Skin epidermis (tissue), 12 donors: Measurements from ENCODE around the gene PTPN6.
"Not testable (repeated sequence)": the region's sequence is repeated elsewhere in the genome, so short reads cannot be mapped to it uniquely, and the experiment has no call there.

Experiments used
- H3K27ac ChIP-seq, 21 experiments: fragments of 200-600 bp; sonication (generic) in 11 of 21; one replicate each; pipeline ENCODE4 v1.5.0; 2020; ENCODE audit warnings: mild to moderate bottlenecking in 3 of 21, inconsistent platforms in 2 of 21, moderate library complexity in 2 of 21
- H3K4me3 ChIP-seq, 7 experiments: fragments of 200-600 bp; sonication (generic) in 2 of 7; one replicate each; pipeline ENCODE4 v1.5.0; 2020; ENCODE audit warnings: inconsistent platforms in 2 of 7, mild to moderate bottlenecking in 2 of 7, moderate library complexity in 1 of 7

Gene PTPN6

DNA sequence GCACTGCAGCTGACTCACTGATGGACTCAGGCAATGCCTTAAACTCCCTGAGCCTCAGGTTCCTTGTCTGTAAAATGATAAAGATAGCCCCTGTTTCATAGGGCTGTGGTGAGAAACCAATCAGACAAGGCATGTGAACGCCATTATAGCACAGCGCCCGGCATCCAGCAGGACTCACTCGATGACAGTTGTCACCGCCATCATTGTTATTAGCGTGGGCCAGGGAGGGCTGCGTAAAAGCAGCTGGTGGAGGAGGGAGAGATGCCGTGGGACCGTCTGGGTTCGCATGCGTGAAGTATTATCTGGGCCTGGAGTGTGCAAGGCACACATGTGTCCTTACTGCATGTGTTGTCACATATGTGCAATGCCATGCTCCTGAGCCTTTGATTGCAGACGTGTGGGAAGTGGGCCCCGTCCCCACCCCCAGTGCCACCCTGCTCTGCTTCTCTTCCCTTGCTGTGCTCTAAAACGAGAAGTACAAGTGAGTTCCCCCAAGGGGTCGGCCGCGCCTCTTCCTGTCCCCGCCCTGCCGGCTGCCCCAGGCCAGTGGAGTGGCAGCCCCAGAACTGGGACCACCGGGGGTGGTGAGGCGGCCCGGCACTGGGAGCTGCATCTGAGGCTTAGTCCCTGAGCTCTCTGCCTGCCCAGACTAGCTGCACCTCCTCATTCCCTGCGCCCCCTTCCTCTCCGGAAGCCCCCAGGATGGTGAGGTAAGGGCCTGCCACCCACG lies at the start of gene PTPN6:
Gene PTPN6 (plus strand): TSS at position 546 of the 730 bp plus-strand sequence. CDS start 157 bp downstream, at position 703.
- H3K4me3 ChIP-seq, result peak within 1 kb of the TSS; percentile 30 to 50 (median 45)
- H3K27ac ChIP-seq, result peak within 1 kb of the TSS; percentile 28 to 99 (median 88)

DNA sequence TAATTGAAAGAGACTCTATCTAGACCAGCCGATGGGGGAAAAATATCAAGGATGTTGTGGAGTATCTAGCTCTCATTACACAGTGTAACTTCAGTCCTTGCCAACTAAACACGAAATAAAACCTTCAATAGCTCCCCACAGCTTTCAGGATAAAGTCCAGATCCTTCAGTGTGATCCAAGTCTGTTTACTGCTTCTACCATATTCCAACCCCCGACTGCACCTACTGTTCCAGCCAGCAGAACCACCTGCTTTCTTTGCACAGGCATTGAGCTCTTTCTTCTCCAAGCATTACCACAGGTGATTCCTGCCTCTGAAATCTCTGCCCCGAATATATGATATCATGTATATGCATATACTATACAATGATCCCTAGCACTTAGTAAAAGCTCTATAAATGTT lies 48.7 kb upstream of the PTPN6 start:
- Histone ChIP-seq H3K4me3 (no peak overlapping the region), H3K27ac (no peak overlapping the region)

DNA sequence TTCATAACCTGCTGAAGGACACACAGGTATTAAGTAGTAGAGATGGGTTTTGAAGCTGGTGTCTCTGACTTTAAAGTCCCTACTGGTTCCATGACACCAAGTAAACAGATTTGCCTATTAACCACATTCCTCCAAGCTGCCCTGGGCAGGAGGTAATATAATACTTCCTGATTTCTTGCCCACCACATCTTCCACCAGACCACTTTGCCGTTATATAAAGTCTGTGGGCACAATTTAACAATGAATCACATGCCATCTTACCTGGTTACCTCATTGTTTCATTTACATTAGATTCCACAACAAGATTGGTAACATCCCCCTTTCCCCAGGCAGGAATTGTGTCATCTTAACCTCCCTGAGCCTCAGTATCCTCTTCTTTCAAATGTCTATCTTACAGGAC lies 47.4 kb upstream of the PTPN6 start:
- Histone ChIP-seq H3K4me3 (no peak overlapping the region), H3K27ac (peak overlapping the region in 3 of 21 experiments; percentile 84 to 88 (median 86))

DNA sequence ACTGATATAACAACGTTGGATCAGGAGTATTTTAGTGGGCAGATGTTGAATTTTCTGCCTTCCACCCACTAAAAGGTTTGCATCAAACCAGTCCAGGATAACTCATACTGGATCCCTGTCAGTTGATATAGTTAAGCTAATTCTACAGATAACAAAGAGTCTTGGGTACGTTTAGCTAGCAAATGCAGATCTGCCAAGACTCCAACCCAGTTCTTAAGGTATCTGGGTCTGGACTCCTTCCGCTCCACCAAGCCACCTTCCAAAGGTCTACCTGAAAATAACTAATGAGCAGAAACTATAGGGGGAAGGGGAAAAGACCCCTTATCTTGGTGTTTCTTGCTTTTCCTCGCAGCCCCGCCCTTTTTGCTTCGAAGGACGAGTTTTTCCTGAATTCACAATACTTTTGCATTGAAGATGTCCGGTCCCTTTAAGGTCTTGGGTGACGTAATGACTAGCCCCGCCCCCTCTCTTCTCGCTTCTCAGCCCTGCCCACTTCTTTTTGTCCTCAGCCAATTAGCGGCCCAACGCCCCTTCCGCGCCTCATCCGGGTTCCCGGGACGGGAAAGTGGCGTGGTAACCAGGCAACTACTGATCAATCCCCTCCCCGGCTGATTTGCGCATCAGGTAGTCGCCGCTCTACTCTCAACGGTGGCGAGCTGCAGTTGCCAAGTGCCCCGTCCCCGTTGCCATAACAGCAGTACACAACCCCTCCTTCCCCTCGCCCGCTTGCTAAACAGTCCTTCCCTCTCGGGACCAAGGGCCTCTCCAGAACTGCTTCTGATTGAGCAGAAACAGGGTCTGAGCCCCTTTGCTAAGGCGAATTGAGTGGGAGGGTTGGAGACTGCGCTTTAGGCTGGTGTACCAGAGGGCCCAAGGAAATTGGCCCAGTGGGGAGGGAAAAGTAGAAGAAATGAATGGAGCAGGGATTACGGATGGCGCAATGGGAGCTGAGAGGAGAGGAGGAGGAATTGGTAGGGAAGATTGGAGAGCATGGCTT lies 46.6 kb upstream of the PTPN6 start, which contains the start of gene LRRC23:
Gene LRRC23 (plus strand): TSS at position 543 of the 997 bp plus-strand sequence. CDS start 812 bp downstream, outside the sequence.
- Histone ChIP-seq H3K4me3 (peak within 1 kb of the TSS; percentile 52 to 70 (median 60)), H3K27ac (peak within 1 kb of the TSS in 20 of 21 experiments; percentile 30 to 88 (median 79))

DNA sequence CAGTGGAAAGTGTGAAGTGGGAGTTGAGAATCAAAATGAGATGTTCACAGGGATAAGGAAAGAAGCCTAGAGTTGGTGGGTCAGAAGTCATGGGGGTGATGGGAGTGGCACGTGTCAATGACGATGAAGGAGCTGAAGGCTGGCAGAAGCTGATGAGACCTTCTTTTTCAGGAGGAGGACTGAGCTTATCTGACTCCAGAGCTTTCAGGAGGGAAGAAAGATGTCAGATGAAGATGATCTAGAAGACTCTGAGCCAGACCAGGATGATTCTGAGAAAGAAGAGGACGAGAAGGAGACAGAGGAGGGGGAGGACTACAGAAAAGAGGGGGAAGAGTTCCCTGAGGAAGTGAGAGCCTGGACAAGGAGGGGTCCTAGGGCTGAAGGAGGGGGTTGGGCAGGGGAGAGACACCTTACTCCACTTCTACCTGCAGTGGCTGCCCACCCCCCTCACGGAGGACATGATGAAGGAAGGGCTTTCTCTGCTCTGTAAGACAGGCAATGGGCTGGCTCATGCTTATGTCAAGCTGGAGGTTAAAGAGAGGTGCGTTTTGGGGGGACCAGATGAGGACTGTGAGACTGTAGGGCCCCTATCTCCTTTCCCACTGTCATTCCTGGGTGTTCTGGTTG lies 45.6 kb upstream of the PTPN6 start:
- Histone ChIP-seq H3K4me3 (peak overlapping the region in 5 of 7 experiments; percentile 56 to 70 (median 66)), H3K27ac (peak overlapping the region in 16 of 21 experiments; percentile 68 to 88 (median 80))

DNA sequence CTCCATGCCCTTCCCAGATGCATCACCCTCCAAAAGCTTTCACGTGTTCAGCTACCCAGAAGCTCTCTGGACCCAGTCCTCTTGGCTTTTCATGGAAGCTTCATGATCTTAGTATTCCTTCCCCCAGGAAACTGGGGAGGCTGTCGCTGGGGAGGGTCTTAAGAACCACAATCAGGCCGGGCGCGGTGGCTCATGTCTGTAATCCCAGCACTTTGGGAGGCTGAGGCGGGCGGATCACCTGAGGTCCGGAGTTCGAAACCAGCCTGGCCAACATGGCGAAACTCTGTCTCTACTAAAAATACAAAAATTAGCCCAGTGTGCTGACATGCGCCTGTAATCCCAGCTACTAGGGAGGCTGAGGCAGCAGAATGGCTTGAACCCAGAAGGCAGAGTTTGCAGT lies 43.0 kb upstream of the PTPN6 start:
- not testable (repeated sequence) for H3K27ac ChIP-seq, H3K4me3 ChIP-seq

DNA sequence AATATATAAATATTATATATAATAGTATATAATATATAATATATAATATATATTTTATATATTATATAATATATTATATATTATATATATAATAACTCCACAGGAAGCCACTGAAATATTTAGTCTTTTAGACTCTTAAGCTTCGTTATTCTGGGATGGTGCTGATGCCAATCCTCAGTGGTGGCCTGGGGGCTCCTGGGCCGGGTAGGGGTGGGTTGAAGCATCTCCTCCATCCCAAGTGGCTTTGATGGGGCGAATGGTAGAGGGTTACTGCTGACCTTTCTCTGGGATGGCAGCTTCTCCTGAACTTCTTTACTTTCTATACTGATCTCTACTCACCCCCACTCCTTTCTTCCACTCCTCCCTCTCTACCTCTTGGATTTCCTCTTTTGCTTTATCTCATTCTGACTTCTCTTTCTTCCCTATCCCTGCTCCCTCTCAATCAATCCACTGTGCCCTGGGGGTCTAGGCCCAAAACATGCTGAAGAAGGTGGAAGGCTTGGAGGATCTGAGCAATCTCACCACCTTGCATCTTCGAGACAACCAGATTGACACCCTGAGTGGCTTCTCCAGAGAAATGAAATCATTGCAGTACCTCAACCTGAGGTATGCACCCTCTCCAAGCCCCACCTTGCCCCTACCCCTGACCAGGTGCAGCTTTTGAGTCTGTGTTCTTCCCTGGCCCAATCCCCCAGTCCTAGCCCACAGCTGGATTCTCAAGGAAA lies 41.6 kb upstream of the PTPN6 start:
- H3K27ac ChIP-seq, result no peak overlapping the region

DNA sequence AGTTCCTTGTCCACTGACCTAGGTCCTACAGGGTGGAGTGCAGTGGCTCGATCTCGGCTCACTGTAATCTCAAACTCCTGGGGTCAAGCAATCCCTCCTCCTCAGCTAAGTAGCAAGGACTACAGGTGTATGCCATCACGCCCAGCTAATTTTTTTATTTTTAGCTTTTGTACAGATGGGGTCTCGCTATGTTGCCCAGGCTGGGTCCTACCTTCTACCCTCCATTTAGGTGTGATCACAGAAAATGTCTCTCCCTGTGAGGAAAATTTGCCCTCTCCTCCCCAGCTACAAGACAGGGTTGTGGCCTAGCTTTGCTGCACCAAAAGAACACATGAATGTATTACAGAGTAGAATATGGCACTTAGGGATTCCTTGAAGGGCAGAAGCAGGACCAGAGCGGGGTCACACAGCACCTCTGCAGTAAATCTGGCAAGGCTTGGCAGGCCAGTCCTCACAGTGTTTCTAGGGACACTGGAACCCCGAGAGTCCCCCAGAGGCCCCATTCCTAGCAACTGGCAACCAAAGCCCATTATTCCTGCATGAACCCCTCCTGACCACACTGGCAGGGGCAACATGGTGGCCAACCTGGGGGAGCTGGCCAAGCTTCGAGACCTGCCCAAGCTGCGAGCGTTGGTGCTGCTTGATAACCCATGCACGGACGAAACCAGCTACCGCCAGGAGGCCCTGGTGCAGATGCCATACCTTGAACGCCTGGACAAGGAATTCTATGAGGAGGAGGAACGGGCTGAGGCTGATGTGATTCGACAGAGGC lies 38.8 kb upstream of the PTPN6 start:
- Histone ChIP-seq H3K4me3 (no peak overlapping the region), H3K27ac (no peak overlapping the region)

More for the DNA sequence above, 41.6 kb upstream of the PTPN6 start:
- H3K4me3 ChIP-seq, result no peak overlapping the region

DNA sequence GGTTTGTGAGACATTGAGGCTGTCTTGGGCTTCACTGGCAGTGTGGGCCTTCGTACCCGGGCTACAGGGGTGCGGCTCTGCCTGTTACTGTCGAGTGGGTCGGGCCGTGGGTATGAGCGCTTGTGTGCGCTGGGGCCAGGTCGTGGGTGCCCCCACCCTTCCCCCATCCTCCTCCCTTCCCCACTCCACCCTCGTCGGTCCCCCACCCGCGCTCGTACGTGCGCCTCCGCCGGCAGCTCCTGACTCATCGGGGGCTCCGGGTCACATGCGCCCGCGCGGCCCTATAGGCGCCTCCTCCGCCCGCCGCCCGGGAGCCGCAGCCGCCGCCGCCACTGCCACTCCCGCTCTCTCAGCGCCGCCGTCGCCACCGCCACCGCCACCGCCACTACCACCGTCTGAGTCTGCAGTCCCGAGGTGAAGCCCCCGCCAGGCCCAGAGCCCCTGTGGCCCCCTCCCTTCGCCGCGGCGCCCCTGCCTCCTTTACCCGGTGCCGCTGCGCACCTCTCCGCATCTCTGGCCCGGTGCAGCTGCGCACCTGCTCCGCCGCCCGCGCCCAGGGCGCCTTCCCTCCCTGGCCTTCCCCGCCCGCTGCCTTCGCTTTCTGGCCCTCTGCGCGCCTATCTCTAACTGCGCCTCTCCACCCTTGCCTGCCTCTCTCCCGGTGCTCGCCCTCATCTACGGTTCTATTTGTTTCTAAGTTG lies 36.8 kb upstream of the PTPN6 start, which contains the start of gene ENO2:
Gene ENO2 (plus strand): TSS at position 335 of the 701 bp plus-strand sequence. CDS start 1,253 bp downstream, outside the sequence.
- H3K4me3 ChIP-seq, result peak within 1 kb of the TSS; percentile 48 to 81 (median 62)
- H3K27ac ChIP-seq, result peak within 1 kb of the TSS in 19 of 21 experiments; percentile 18 to 91 (median 76)

DNA sequence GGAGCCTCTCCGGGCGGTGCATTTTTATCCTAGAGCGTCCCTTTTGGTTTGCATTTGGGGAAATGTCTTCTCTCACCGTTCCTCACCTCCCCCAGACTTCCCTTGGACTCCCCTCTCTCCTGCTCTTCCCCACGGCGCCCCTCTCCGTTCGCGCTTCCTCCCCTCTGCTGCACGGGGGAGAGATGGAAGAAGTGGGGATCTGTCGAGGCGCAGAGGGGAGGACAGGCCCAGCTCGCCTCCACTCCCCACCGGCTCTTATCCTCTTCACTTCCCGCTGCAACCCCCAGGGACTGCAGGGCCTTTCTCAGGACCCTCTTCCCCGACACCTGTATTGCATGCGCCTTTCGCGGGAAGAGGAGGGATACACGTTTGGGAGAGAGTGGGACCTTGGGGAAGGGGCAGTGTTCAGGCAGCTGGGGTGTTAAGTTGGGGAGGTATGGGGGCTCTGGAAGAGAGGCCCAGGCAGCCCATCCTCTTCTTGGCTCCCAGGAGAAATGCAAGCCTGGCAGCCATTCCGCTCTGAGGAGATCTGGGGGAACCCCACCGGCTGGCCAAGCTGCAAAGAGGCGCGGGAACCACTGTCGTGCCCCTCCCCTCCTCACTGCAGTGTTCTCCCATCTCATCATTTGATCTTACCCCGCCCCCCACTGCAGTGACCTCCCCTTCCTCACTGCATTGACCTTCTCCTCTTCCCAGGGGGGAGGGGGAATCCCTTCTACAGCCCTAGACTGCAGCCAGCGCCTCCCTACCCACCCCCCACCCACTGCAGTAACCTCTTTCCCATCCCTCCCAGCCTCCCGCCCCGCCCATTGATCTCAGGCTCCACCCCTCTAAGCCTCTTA lies 36.0 kb upstream of the PTPN6 start:
- Histone ChIP-seq H3K4me3 (peak overlapping the region; percentile 48 to 81 (median 62)), H3K27ac (peak overlapping the region in 18 of 21 experiments; percentile 18 to 91 (median 76))

DNA sequence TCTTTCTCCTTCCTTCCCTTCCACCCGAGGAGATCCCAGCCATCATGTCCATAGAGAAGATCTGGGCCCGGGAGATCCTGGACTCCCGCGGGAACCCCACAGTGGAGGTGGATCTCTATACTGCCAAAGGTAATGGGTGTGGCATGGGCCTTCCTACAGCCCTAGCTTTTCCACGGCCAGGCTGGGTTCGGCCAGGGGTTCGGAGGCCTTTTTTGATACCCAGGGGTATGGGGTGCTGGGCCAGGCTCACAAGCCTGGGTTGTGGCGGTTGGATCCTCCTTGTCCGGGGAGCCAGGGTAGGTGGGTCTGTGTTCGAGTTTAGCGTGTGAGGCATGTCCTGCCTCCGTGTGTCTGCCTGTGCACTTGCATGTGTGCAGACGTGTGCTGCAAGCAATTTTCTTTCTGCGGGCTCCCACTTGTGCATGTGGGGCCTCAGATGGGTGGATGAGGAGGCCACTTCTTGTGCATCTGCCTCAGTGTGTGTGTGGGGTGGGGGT lies 35.3 kb upstream of the PTPN6 start:
- Histone ChIP-seq H3K27ac (no peak overlapping the region), H3K4me3 (peak overlapping the region in 1 of 7 experiments; percentile 64)

DNA sequence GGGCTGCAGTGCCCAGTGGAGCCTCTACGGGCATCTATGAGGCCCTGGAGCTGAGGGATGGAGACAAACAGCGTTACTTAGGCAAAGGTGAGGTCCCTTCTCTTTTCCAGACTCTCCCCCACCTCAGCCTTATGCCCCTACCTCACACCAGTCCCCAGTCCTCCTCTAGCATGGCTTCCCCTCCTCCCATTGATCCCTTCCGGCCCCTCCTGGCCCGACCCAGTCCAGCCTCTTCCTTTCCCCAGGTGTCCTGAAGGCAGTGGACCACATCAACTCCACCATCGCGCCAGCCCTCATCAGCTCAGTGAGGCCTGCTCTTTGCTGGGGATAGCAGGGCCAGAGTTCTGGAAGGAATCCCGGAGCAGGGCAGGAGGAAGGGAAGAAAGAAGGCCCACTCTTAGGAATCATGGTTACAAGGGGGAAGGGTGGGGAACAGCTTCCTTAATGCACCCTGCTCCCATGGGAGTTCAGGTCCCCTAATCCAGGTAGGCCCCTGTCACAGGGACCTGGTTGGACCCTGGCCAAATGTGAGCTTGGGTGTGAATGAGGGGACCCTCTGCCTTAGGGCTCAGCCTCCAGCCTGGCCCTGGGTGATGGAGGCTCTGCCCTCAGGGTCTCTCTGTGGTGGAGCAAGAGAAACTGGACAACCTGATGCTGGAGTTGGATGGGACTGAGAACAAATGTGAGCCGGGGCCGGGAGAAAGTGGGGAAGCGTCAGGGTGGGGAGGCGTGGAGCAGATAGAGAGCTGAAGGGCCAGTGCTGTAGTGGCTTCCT lies 34.5 kb upstream of the PTPN6 start:
- Histone ChIP-seq H3K4me3 (no peak overlapping the region), H3K27ac (no peak overlapping the region)

DNA sequence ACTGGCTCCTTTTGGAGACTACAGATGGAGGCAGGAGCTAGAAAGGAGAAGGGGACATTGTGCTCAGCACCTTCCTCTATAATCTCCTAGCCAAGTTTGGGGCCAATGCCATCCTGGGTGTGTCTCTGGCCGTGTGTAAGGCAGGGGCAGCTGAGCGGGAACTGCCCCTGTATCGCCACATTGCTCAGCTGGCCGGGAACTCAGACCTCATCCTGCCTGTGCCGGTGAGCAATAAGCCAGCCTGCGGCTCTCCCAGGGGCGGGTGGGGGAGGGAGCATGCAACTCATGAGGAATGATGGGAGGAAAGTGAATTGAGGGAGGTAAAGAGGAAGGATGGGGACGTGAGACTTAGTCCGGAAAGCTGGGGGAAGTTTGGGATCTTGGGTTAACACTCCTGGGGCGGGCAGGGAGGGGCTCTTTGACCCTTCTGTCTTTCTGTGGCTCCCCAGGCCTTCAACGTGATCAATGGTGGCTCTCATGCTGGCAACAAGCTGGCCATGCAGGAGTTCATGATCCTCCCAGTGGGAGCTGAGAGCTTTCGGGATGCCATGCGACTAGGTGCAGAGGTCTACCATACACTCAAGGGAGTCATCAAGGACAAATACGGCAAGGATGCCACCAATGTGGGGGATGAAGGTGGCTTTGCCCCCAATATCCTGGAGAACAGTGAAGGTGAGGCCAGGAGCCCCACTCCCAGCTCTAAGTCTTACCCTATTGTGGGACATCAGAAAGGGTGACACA lies 33.5 kb upstream of the PTPN6 start:
- Histone ChIP-seq H3K4me3 (no peak overlapping the region), H3K27ac (no peak overlapping the region)

DNA sequence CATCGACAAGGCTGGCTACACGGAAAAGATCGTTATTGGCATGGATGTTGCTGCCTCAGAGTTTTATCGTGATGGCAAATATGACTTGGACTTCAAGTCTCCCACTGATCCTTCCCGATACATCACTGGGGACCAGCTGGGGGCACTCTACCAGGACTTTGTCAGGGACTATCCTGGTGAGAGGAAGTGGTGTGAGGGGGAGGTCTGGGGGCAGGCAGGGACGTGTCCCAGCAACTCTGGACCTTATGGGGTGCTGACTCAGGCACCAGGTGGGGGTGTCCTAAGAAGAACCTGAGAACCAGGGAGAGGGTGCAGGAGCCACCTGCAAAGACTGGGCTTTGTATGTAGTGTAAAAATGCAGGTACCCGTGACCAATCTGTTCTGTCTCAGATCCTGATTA lies 31.6 kb upstream of the PTPN6 start:
- no peak overlapping the region for H3K27ac ChIP-seq
- H3K4me3 ChIP-seq, result no peak overlapping the region

DNA sequence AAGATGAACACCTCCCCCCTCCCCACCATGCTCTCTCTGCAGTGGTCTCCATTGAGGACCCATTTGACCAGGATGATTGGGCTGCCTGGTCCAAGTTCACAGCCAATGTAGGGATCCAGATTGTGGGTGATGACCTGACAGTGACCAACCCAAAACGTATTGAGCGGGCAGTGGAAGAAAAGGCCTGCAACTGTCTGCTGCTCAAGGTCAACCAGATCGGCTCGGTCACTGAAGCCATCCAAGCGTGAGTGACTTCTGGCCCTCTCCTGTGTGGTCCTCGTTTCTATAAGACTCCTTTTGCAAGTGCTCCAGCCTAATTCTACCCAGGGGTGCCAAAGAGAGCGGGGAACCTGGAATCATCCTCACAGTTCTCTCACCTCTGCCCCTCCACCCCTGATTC lies 29.6 kb upstream of the PTPN6 start:
- Histone ChIP-seq H3K4me3 (no peak overlapping the region), H3K27ac (no peak overlapping the region)
